SK-N-SH (cell line): ENCODE measurements around the gene ANO2.

ENCODE experiments used
- CTCF ChIP-seq: fragments of 200-600 bp; sonication (generic); IDR thresholded peaks from 2 replicates; pipeline ENCODE4 v1.6.1; 2017; ENCODE audit warnings: antibody characterized with exemption, mild to moderate bottlenecking, moderate library complexity
- POLR2AphosphoS5 ChIP-seq: IDR thresholded peaks from 2 replicates; pipeline ENCODE4 v1.6.1; 2012; ENCODE audit warnings: low read depth, low read length
- RFX5 ChIP-seq: IDR thresholded peaks from 2 replicates; pipeline ENCODE4 v1.6.1; 2012; ENCODE audit warnings: mild to moderate bottlenecking, improper control_type of control experiment, low read length
- RXRA ChIP-seq: IDR thresholded peaks from 2 replicates; pipeline ENCODE4 v1.4.0; 2012; ENCODE audit warnings: low read depth, mild to moderate bottlenecking, borderline replicate concordance
- TCF12 ChIP-seq: IDR thresholded peaks from 2 replicates; pipeline ENCODE4 v1.4.0; 2012
- ZBTB33 ChIP-seq: IDR thresholded peaks from 2 replicates; pipeline ENCODE4 v1.4.0; 2012; ENCODE audit warnings: low read depth, borderline replicate concordance
- TF ChIP-seq, protein P1 (sequence below): IDR thresholded peaks from 2 replicates; pipeline ENCODE4 v1.4.0; 2012; ENCODE audit warnings: low read depth, borderline replicate concordance
- TF ChIP-seq, protein P2 (sequence below): fragments of 150-350 bp; IDR thresholded peaks from 2 replicates; pipeline ENCODE4 v1.6.1; 2017; ENCODE audit warnings: antibody characterized with exemption, low read length, low read depth, borderline replicate concordance
- TF ChIP-seq, protein P3 (sequence below): IDR thresholded peaks from 2 replicates; pipeline ENCODE4; 2012

- TF ChIP-seq CTCF: no peak
- TF ChIP-seq POLR2AphosphoS5: no peak
- no peak for TF ChIP-seq ZBTB33
- TF ChIP-seq, protein P1, sequence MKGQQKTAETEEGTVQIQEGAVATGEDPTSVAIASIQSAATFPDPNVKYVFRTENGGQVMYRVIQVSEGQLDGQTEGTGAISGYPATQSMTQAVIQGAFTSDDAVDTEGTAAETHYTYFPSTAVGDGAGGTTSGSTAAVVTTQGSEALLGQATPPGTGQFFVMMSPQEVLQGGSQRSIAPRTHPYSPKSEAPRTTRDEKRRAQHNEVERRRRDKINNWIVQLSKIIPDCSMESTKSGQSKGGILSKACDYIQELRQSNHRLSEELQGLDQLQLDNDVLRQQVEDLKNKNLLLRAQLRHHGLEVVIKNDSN: no peak
- TF ChIP-seq RFX5: no peak
- no peak for TF ChIP-seq RXRA
- TF ChIP-seq, protein P2, sequence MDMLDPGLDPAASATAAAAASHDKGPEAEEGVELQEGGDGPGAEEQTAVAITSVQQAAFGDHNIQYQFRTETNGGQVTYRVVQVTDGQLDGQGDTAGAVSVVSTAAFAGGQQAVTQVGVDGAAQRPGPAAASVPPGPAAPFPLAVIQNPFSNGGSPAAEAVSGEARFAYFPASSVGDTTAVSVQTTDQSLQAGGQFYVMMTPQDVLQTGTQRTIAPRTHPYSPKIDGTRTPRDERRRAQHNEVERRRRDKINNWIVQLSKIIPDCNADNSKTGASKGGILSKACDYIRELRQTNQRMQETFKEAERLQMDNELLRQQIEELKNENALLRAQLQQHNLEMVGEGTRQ: no peak
- TF ChIP-seq TCF12: no peak
- TF ChIP-seq, protein P3, sequence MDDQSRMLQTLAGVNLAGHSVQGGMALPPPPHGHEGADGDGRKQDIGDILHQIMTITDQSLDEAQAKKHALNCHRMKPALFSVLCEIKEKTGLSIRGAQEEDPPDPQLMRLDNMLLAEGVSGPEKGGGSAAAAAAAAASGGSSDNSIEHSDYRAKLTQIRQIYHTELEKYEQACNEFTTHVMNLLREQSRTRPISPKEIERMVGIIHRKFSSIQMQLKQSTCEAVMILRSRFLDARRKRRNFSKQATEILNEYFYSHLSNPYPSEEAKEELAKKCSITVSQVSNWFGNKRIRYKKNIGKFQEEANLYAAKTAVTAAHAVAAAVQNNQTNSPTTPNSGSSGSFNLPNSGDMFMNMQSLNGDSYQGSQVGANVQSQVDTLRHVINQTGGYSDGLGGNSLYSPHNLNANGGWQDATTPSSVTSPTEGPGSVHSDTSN: no peak
Observed at GRCh38 chr12:5987573-5987972, 42.5 kb upstream of the ANO2 start.
